ENCODE data around the gene SPOP. TPM values are rescaled to one million over a fixed set of nuclear protein-coding genes. Genes with fewer than 3 reads are reported as not detected.

The SPOP gene
- total RNA-seq, 4 donors from 2014 or later: 27.5 to 57.5 (median 53.5) TPM

- intact Hi-C loops (cut with DNase I; ENCODE audit: low total_unique reads): no loop called here
- Histone ChIP-seq H3K9me3 (no peaks in the 10 kb centered on the region), H3K36me3 (no peaks in the 10 kb centered on the region), H3K27ac (no peak overlapping the region), H3K27me3 (no peaks in the 10 kb centered on the region), H3K4me3 (no peak overlapping the region), H3K4me1 (peaks cover 0 to 3% of the 10 kb centered on the region in 2 donors)
- in situ Hi-C loops (cut with MboI; ENCODE audit: low sequenced_read_pairs in 4 of 4): no loop called here
- TF ChIP-seq CTCF (IDR thresholded peaks at IDR 0.05 in 4 of 5, conservative IDR thresholded peaks at IDR 0.05 in 1 of 5) (no peak), POLR2A (IDR thresholded peaks at IDR 0.05) (no peak)
- DNase-seq (no peak), ATAC-seq (no peak)
Measured at GRCh38 chr17:49582789-49583188, 95.1 kb downstream of the SPOP start.

- Histone ChIP-seq H3K27me3 (no peaks in the 10 kb centered on the region), H3K36me3 (no peaks in the 10 kb centered on the region), H3K9me3 (no peaks in the 10 kb centered on the region), H3K27ac (no peak overlapping the region), H3K4me1 (peaks cover 0 to 6% of the 10 kb centered on the region in 2 donors), H3K4me3 (no peak overlapping the region)
- in situ Hi-C loops (cut with MboI; ENCODE audit: low sequenced_read_pairs in 4 of 4) (no loop called here), intact Hi-C loops (cut with DNase I; ENCODE audit: low total_unique reads) (no loop called here)
- no peak for DNase-seq
- no peak for TF ChIP-seq POLR2A (IDR thresholded peaks at IDR 0.05)
- TF ChIP-seq CTCF (IDR thresholded peaks at IDR 0.05 in 4 of 5, conservative IDR thresholded peaks at IDR 0.05 in 1 of 5): no peak
- ATAC-seq: no peak
Measured at GRCh38 chr17:49582055-49582722, 95.7 kb downstream of the SPOP start.

GRCh38 chr17:49581648-49581998 is 96.3 kb downstream of the SPOP start:
- intact Hi-C loops (cut with DNase I; ENCODE audit: low total_unique reads) (no loop called here), in situ Hi-C loops (cut with MboI; ENCODE audit: low sequenced_read_pairs in 4 of 4) (no loop called here)
- no peak for DNase-seq
- no peaks in the 10 kb centered on the region for H3K27me3 ChIP-seq
- H3K36me3 ChIP-seq: no peaks in the 10 kb centered on the region
- H3K9me3 ChIP-seq: no peaks in the 10 kb centered on the region
- no peak for TF ChIP-seq POLR2A (IDR thresholded peaks at IDR 0.05)
- H3K4me1 ChIP-seq: peaks cover 0 to 11% of the 10 kb centered on the region in 2 donors
- H3K4me3 ChIP-seq: no peak overlapping the region
- H3K27ac ChIP-seq: no peak overlapping the region
- no peak for ATAC-seq

- intact Hi-C loops (cut with DNase I; ENCODE audit: low total_unique reads): no loop called here
- no peaks in the 10 kb centered on the region for H3K9me3 ChIP-seq
- H3K4me3 ChIP-seq: no peak overlapping the region
- H3K27ac ChIP-seq: no peak overlapping the region
- no peak for DNase-seq
- TF ChIP-seq POLR2A (IDR thresholded peaks at IDR 0.05) (no peak), CTCF (IDR thresholded peaks at IDR 0.05 in 4 of 5, conservative IDR thresholded peaks at IDR 0.05 in 1 of 5) (no peak)
- H3K4me1 ChIP-seq: peaks cover 2 to 16% of the 10 kb centered on the region in 2 donors
- peaks cover 0 to under 1% (median 0%) of the 10 kb centered on the region in 3 donors for H3K27me3 ChIP-seq
- in situ Hi-C loops (cut with MboI; ENCODE audit: low sequenced_read_pairs in 4 of 4): no loop called here
- H3K36me3 ChIP-seq: no peaks in the 10 kb centered on the region
- no peak for ATAC-seq
Measured at GRCh38 chr17:49580981-49581647, 96.8 kb downstream of the SPOP start.

GRCh38 chr17:49580055-49580721 is 97.7 kb downstream of the SPOP start:
- Histone ChIP-seq H3K9me3 (no peaks in the 10 kb centered on the region), H3K36me3 (no peaks in the 10 kb centered on the region), H3K27me3 (peaks cover 0 to 4% (median 0%) of the 10 kb centered on the region in 3 donors), H3K27ac (no peak overlapping the region), H3K4me1 (peaks cover 9 to 19% of the 10 kb centered on the region in 2 donors), H3K4me3 (no peak overlapping the region)
- TF ChIP-seq CTCF (IDR thresholded peaks at IDR 0.05 in 4 of 5, conservative IDR thresholded peaks at IDR 0.05 in 1 of 5): no peak
- in situ Hi-C loops (cut with MboI; ENCODE audit: low sequenced_read_pairs in 4 of 4): no loop called here
- DNase-seq (no peak), ATAC-seq (no peak)
- intact Hi-C loops (cut with DNase I; ENCODE audit: low total_unique reads): no loop called here

Measured in gastrocnemius medialis (tissue), 4 donors.